Dedifferentiated amniotic fluid mesenchymal stem cell (primary cell): ENCODE results near the gene CYLD.
A peak's percentile ranks its signal among the peaks of the same experiment; 100 is the strongest.

ENCODE experiments used
- DNase-seq: peaks from one replicate; pipeline ENCODE4 v3.0.0-alpha.2; 2016; ENCODE audit errors: extremely low spot score

The CYLD gene

GRCh38 chr16:50781043-50781442 is 39.2 kb downstream of the CYLD start:
- DNase-seq: no peak

GRCh38 chr16:50781518-50781917 is 39.6 kb downstream of the CYLD start:
- DNase-seq: no peak

- no peak for DNase-seq
These were observed 47.9 kb downstream of the CYLD start for GRCh38 chr16:50789757-50790156.

GRCh38 chr16:50791522-50791921 is 49.6 kb downstream of the CYLD start:
- DNase-seq: no peak

- no peak for DNase-seq
These were observed 54.9 kb downstream of the CYLD start for GRCh38 chr16:50796829-50797228.

- DNase-seq: no peak
These were observed 55.6 kb downstream of the CYLD start for GRCh38 chr16:50797456-50797855.

- no peak for DNase-seq
These were observed 58.2 kb downstream of the CYLD start for GRCh38 chr16:50800074-50800473.

- no peak for DNase-seq
These were observed 59.1 kb downstream of the CYLD start for GRCh38 chr16:50801036-50801435.

GRCh38 chr16:50802000-50802399 is 60.1 kb downstream of the CYLD start:
- no peak for DNase-seq

- DNase-seq: no peak
These were observed 61.1 kb downstream of the CYLD start for GRCh38 chr16:50802961-50803360.

GRCh38 chr16:50804290-50804907 is 62.5 kb downstream of the CYLD start:
- DNase-seq: no peak

GRCh38 chr16:50806099-50807062 is 64.5 kb downstream of the CYLD start:
- peak; percentile 92 for DNase-seq

GRCh38 chr16:50808929-50809538 is 67.1 kb downstream of the CYLD start:
- no peak for DNase-seq

GRCh38 chr16:50809561-50809960 is 67.7 kb downstream of the CYLD start:
- no peak for DNase-seq

GRCh38 chr16:50810241-50810965 is 68.5 kb downstream of the CYLD start:
- no peak for DNase-seq

- DNase-seq: no peak
These were observed 70.2 kb downstream of the CYLD start for GRCh38 chr16:50812046-50812445.

- no peak for DNase-seq
These were observed 71.1 kb downstream of the CYLD start for GRCh38 chr16:50812876-50813466.

- no peak for DNase-seq
These were observed 72.2 kb downstream of the CYLD start for GRCh38 chr16:50814052-50814451.

GRCh38 chr16:50814541-50814940 is 72.7 kb downstream of the CYLD start:
- no peak for DNase-seq

- no peak for DNase-seq
These were observed 73.5 kb downstream of the CYLD start for GRCh38 chr16:50815382-50815781.

- DNase-seq: no peak
These were observed 75.1 kb downstream of the CYLD start for GRCh38 chr16:50816901-50817555.
